CD4-positive, alpha-beta T cell treated with Interleukin-2 at 100 ng/mL for 4 hours (primary cell): ENCODE data around the gene DAB2.

Experiments
- DNase-seq: peaks from one replicate; pipeline ENCODE4 v3.0.0-alpha.2; 2020; ENCODE audit warnings: low spot score

The DAB2 gene

DNA sequence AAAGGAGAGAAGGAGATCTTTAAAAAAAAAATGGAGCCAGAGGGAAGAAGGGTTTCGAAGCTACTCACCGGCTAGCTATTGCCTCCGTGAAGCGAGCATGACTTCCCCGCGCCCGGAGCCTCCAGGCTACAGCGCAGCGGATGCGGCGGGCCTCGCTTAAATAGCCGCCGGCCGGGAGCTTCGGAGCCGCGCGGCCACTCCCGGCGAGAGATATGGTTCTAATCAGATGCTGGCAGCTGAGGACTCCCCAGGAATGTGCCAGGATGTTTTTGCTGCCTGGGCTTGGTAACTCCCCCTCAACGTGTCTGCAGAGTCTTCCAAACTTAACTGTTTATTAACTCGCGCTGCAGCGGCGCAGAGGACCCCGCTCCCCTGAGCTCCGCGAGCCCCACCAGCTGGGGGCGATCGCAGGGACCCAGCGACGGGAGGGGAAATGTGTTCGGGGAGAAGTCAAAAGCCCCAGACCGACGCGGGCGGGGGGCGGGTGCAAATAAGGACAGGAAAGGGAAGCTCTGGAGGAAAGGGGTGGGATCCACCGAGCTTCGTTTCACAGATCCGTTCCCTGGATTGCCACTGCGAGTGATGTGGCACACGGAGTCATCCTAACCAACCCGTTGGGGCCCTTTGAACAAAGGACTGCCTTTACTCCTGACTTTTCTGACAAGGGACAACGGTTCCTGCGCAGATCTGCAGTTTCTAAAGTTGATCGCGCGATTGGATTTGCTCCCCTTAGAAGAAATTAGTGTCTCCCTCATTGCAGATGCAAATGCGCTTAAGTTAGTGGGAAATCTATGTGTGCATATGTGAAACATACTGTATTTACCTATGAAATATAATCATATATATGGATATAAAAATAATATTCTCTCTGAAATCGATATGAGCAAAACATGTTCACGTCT lies at the start of gene DAB2:
Gene DAB2, minus strand, starts transcription at position 245 of the 902 bp plus-strand sequence. CDS start 30,660 bp downstream, outside the sequence.
- DNase-seq = peak; percentile 25

DNA sequence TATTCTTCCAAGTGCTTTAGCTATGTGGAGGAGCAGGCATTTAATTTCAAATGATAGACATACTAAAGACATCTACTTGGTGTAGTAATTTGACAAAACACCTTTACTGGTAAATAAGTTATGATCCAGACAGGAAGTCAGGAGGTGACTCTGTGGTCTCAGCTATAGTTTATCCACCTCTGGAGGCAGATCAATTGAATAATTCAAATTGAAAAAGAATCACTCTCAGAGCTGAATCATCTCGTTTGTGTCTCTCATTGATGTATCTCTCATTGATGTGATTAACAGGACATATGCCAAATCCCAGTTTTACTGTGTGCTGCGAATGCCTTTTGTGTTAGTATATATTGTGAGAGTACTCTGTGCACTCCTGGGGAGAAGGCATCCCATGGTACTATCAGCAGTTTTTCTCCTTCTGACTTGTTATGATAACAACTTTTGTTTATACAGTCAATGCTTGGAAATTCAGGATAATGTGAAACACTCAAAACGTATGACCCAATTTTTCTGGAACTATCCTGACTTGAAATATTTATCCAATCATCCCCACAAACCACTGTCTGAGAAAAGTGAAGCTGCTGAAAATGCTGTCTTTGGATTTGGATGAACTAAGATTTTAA lies 48.5 kb upstream of the DAB2 start:
- no peak for DNase-seq

DNA sequence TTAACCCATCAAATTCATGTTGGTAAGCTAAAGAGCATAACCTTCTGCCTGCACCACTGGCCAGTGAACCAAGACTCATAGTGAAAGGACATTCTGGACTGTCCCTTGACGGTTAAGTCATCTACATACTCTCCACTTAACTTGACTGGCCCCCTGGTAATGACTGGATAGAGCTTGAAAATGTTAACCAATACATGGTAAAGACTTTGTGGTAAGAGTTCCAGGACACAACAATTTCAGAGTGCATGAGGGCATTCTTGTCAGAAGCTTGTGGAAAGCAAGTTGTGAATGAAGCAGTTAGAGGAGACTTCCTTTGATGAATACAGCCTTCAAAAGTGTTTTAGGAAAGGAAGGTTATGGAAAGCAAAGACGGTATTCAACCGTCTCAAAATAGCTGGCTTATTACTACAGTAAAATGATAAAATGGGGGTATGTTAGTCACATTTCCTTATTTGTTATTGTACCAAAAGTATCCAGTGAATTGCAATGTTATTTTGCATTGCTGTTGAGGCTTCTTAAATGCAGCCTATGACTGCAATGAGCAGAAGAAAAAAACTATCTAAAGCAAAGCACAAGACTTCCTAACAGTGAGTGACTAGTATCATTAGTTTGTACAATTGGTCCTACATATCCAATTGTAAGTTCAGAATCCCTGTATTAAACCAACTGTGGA lies 47.2 kb upstream of the DAB2 start:
- no peak for DNase-seq

DNA sequence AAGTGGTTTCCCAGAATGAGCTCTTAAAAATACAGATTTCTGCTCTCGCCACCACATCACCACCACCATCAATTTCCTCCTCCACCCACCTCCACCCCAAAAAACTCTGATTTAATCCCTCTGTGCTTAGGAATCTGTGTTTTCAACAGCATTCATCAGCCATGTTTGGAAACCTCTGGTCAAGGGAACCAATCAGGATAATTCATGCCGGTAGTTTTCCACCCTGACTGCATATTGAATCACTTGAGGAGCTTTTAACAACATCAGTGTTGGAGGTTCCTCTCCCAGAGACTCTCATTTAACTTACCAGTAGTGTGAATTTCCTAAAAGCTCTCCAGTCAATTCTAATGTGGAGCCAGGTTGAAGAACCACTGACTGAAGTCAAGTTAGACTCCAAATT lies 46.0 kb upstream of the DAB2 start:
- DNase-seq = no peak

DNA sequence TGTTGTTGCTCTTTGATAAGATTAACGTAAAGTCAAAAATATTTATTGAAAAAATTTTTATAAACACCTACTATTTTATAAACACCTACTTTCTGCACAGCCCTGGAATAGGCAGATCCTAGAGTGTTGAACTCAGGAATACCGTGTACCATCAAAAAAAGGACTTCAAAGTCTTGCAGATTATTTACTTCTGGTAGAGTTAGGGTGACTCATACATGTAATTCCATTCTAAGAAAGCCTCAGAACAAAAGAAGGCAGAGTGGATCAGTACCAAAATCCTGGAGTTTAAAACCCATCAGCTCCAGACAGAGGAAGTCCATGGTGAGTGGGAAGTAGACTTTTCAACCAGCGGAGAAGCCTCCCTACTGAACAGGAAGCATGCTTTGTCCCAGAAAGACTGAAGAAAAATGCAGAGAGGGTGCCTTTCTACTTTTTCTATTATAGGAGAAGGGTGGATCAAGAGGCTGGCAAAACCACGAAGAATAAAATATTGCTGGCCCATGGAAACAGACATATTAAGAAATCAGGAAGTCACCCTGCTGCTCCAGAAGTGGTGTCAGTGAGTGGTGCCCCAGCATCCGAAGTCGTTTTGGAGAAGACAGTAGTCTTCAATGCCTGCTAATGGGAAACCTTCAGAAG lies 45.1 kb upstream of the DAB2 start:
- DNase-seq = no peak

DNA sequence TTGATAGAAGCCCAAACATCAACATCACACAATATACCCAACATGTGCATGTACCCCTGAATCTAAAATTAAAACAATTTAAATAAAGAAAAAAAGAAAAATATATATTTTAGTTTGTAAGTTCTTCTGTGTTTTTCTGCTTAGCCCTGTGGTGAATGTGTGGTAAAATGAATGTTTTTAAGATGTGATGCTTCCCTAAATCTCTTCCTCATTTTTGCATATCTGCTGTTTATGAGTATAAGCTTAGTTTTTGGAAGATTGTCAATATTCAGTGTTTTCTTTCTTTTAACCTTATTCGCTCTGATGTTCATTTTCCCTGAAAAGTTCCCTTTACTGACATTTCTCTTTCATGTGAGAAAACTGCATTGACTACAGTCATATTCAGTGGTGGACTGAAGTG lies 44.4 kb upstream of the DAB2 start:
- DNase-seq = no peak

DNA sequence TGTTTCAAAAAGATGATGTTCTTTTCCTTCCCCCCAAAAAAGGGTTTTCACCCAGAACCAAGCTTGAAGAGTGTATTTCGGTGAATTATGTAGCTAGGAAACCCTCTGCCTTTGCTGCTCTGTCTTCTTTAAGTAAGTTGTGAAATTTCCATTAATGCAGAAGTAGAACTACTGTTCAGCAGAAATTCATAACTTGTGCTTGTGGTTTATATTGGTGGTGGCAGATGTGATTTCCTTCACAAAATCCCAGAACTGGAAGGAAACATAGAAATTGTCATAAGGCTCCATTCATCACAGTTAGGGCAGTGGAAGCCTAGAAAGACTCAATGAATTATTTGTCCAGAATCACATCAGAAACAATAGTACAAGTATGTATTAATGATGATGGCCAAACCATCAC lies 42.1 kb upstream of the DAB2 start:
- no peak for DNase-seq

DNA sequence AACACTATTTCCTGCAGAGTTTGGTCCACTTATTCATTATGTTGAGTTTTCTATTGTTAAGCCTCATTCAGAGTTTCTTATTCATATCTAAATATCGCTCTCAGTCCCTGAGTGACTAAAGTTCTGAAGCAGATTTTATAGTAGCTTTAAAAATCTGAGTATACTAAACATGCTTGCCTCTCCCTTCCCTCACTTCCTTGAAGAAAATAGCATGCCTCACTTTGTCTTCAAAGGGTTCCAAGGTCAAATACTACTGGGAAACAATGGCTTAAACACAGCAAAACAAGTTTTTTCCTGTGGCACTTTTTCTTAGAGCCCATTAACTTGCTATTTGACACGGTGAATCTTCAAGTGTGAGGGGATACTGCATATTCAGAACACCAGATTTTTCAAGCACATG lies 41.1 kb upstream of the DAB2 start:
- DNase-seq = no peak

DNA sequence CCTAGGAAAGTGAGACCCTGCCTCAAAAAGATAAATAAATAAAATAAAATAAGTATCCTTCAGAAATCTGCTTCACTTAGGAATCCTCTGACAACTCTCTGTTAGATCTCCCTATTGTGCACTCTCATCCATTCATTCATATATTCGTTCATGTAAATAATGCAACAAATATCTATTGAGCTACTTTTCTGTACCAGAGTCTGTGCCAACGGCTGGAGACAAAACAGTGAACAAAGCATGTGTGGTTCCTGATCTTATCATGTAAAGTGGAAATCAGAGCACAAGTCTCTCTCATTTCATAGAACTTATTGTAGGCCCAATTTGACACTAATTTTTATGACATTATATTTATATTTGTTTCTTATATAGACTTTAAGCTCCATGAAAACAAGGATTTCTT lies 40.3 kb upstream of the DAB2 start:
- DNase-seq = no peak

DNA sequence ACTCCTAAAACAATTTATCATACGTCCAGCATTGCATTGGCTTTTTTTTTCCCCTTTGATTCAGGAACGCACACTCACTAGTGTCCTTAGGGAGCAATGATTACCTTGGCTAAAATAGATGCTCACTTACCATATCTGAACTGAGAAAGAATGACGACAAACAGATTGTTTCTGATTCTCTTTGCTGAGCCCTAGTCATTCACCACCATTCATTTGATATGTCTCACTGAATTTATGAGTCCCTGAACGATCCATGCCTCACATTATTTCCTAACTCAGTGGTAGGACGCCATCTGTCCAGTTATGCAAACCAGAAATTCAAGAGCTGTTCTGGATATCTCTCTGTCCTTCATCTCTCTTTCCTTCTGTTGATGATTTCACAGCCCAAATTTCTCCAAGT lies 39.3 kb upstream of the DAB2 start:
- no peak for DNase-seq

DNA sequence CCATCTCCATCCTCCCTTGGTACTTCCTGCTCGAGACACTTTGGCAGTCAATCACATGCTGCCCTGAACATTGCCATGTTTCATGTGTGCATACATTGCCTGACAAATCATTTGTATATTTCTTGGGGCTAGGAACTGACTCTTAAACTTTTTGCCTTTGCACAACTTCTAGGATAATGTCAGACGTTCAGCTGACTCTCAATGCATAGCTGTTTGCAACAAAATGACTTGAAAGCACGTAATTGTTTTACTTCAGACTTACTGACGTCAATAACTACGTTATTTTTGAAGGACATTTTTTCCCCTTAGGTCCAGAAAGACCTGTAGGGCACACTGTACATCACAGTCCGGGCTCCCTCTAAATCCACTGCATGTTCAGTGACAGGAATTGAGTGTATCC lies 37.4 kb upstream of the DAB2 start:
- no peak for DNase-seq

DNA sequence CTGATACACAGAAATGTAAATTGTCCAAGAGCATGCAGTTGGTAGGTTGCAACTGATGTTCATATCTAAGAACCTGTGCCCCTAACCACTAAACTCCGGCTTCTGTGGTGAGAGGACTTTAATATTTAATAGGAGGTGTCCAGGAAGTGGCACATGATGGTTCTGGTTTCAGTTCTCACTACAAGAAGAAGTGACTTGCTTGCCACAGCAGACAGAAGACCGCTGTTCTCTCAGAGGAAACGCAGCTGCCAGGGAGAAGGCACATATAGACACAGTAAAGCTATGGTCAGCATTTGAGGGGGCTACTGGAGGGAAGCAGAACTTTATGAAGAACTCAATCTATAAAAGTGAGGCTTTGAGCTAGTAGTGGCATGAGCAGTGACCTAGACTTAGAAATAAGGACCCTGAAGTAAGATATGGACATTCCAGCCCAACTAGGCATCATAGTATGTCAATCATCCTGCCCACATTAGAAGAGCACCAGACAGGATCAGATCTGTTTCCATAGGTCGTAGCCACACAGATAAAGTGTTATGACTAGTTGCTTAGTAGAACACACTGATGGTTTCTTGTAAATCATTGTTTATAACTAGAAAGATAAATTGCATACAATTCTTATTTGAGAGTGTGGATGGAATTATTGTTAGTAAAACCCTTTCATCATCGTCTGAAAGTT lies 36.4 kb upstream of the DAB2 start:
- peak; percentile 17 for DNase-seq

DNA sequence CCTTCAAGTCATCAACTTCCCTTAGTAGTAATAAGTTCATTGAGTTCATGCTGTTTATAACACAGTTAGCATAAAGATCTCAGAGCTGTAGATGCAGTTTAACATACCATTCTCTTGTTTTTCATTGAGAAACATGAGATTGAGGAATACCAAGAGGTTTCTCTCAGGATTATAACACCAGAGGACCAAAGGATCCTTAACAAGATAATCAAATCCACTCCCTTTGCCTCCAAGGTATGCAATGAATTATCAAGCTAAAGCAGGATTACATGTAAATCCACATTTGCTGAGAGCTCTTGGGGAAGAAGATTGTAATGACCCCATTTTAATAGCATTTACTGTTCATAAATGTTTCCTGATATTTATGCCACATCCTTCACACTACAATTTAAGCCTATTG lies 35.1 kb upstream of the DAB2 start:
- no peak for DNase-seq

DNA sequence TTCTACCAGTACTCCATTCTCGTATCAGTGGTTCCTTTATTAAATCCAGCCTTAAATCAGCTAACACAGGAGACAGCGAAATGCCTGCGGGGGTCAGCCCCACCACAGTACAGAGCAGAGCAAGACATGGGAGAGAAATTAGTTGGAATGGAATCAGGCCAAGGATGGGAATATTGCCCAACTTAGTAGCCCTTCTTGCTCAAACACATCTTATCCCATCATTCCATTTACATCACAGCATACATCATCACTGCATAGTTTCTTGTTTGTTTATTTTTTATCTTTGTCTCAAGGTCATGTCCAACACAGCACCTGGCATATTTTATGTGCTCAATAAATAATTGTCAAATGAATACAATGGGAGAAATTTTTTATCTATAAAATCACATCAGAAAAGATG lies 34.3 kb upstream of the DAB2 start:
- no peak for DNase-seq

DNA sequence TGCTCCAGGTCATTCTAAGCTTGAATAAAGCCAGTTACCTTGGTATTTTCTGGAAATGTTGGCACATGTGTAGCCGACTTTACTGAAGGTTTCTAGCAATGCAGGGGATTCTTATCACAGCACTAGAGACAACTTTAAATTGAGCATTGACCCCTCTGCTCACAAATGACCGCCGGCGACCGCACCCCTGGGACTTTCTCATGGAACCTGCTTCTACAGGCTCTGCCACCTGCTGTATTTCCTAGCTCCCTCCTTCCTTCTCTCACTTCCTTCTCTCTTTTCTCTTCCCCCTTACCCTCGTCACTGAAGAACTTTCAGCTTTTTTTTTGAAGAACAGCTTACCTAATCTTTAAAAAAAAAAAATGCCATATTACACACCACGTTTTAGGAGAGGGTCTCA lies 30.9 kb upstream of the DAB2 start:
- DNase-seq = no peak

DNA sequence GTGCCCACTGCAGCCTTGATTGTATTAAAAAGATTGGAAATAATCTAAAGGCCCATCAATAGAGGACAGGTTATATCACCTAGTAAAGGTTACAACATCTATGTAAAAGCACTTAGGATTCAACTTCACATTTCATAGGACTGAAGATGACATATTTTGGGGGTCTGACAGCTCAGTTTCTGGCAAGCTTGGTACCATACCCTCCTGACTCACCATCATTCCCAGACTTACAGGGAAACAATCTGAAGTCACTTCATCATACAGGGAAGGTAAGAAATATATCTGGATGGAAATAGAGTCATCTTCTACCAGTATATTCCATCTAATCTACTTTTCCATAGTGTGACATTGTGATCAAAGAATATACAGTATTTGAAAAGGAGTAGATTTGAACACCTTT lies 28.8 kb upstream of the DAB2 start:
- no peak for DNase-seq

DNA sequence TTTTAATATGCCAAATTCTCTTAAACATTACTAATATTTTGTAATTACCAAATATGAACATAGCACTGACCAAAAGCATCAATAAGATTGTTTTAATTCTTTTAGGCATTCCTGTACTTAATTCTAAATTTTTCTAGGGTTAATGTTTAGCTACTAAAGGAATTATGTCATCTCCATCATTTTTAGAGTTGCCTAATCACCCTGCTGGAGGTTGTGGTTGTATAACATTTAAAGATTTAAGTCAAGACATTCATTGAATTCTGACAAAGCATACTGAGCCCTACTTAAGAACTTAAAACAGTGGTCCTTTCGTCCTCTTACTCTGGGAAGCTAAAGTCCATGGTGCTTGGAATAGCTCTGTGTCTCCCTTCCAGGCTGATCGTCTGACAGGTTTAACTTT lies 28.1 kb upstream of the DAB2 start:
- no peak for DNase-seq

DNA sequence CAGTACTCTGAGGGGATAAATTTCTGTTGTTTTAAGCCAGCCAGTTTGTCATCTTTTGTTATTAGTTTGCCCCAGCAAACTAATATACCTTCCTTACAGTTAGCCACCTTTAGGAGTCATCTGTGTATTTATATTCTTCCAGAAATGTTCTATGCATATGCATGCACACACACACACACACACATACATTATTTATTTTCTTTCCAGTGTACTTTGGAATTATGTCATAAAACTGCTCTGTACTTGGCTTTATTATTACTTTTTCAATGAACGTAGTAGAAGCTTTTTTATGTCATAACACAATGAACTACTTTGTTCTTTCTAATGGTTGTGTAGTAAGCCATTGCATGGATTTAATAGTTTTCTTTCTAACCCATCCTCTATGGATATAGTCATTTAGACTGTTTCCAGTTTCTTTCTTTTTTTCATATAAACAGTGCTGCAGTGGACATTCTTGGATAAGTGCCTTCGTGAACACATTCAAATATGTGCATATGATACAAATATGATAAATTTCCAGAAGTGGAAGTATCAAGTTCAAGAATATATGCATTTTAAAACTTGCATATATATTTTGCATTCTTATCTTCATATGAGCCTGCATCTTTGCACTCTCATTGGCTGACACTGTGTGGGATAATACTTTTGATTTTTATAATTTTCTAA lies 26.6 kb upstream of the DAB2 start:
- DNase-seq = no peak

DNA sequence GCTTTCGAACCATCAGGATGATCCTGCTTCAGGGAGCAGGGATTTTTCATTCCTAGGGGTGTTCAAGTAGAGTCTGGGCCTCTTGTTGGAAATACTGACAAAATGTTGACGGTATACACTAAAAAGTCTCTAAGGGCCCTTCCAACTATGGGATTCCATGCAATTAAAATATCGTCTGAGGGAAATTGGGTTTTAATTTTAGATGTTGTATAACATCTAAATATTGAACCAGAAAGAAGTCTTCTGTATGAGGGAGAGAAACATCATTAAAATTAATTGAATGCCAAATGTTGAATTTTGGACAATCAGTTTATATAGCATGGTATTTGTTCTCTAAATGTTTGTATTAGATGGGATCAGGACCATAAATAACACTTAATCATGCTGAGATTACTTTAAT lies 25.7 kb upstream of the DAB2 start:
- no peak for DNase-seq

DNA sequence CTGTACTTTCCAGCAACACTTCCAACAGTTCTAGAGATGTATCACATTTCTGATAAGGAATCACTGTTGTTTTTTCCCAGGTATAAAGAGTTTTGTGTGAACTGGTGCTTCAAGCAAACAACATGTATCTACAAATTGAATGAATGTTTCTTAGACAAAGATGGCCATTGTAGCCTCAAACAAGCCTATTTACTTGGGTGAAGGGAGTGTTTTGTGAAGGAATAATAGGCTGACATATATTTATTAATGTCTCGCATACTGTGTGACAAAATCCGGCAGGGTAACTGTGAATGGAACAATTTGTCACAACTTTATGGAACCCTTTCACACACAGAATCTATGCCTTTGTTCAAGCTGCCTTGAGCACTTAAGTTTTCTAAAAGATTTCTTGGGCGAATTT lies 24.8 kb upstream of the DAB2 start:
- DNase-seq = no peak

DNA sequence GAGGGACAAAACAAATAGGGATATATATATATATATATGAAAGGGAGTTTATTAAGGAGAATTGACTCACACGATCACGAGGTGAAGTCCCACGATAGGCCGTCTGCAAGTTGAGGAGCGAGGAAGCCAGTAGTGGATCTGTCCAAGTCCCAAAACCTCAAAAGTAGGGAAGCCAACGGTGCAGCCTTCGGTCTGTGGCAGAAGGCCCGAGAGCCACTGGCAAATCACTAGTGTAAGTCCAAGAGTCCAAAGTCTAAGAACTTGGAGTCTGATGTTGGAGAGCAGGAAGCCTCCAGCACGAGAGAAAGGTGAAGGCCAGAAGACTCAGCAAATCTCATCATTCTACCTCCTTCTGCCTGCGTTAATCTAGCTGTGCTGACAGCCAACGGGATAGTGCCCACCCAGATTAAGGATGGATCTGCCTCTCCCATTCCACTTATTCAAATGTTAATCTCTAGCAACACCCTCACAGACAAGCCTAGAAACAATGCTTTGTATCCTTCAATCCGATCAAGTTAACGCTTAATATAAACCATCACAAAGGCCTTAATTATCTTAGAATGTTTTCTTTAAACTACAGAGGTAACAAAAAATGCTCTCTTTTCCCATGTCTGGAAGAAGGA lies 23.8 kb upstream of the DAB2 start:
- DNase-seq = no peak
